Astrocyte (in vitro differentiated cells and primary cell): ENCODE data around the gene PEX11B. TPM values are rescaled to one million over a fixed set of nuclear protein-coding genes. Genes with fewer than 3 reads are reported as not detected.

Source experiments
- DNase-seq: peaks from one replicate; pipeline ENCODE4 v3.0.0-alpha.2; 2010; ENCODE audit warnings: low read depth
- FAIRE-seq: peaks from 2 replicates; lab custom pipeline; 2011; peaks lifted over from hg19 to GRCh38; lab: Jason Lieb, UNC
- H2AFZ ChIP-seq: 2 replicates; pipeline ENCODE4 v1.6.0; 2012; ENCODE audit warnings: low read depth, low read length, inconsistent platforms
- H3K27ac ChIP-seq: 2 replicates; pipeline ENCODE4 v1.5.1; 2011; ENCODE audit warnings: low read depth, low read length, inconsistent platforms
- H3K27me3 ChIP-seq: 2 replicates; pipeline ENCODE4 v1.6.0; 2011; ENCODE audit warnings: low read length, inconsistent platforms; ENCODE audit not compliant: insufficient read depth
- H3K36me3 ChIP-seq: 2 replicates; pipeline ENCODE4 v1.5.1; 2011; ENCODE audit warnings: low read length, inconsistent platforms; ENCODE audit not compliant: insufficient read depth
- H3K4me1 ChIP-seq: 2 replicates; pipeline ENCODE4 v1.5.1; 2011; ENCODE audit warnings: low read length, inconsistent platforms; ENCODE audit not compliant: insufficient read depth
- H3K4me2 ChIP-seq: 2 replicates; pipeline ENCODE4 v1.6.0; 2012; ENCODE audit warnings: low read length, inconsistent platforms
- H3K4me3 ChIP-seq: 2 replicates; pipeline ENCODE4 v1.5.1; 2011; ENCODE audit warnings: low read depth, mild to moderate bottlenecking, low read length, inconsistent platforms; ENCODE audit not compliant: insufficient read depth
- H3K79me2 ChIP-seq: 2 replicates; pipeline ENCODE4 v1.6.0; 2012; ENCODE audit warnings: mild to moderate bottlenecking, low read length, inconsistent platforms; ENCODE audit not compliant: insufficient read depth
- H3K9ac ChIP-seq: 2 replicates; pipeline ENCODE4 v1.6.0; 2012; ENCODE audit warnings: mild to moderate bottlenecking, low read length, inconsistent platforms
- H3K9me3 ChIP-seq: 2 replicates; pipeline ENCODE4 v1.5.1; 2012; ENCODE audit warnings: low read depth, mild to moderate bottlenecking, low read length, inconsistent platforms; ENCODE audit not compliant: insufficient read depth
- H4K20me1 ChIP-seq: 2 replicates; pipeline ENCODE4 v1.6.0; 2012; ENCODE audit warnings: low read length, inconsistent platforms; ENCODE audit not compliant: insufficient read depth
- H3K27ac Mint-ChIP-seq: one replicate; pipeline ENCODE4 v1.8.0; 2021; ENCODE audit warnings: mild to moderate bottlenecking, mixed read lengths; ENCODE audit not compliant: unreplicated experiment
- H3K27me3 Mint-ChIP-seq: one replicate; pipeline ENCODE4 v1.8.0; 2021; ENCODE audit warnings: low read depth, mixed read lengths; ENCODE audit not compliant: unreplicated experiment
- H3K36me3 Mint-ChIP-seq: one replicate; pipeline ENCODE4 v1.8.0; 2021; ENCODE audit warnings: low read depth, mixed read lengths; ENCODE audit not compliant: unreplicated experiment
- H3K4me1 Mint-ChIP-seq: one replicate; pipeline ENCODE4 v1.8.0; 2021; ENCODE audit warnings: low read depth, mixed read lengths; ENCODE audit not compliant: unreplicated experiment
- H3K4me3 Mint-ChIP-seq: one replicate; pipeline ENCODE4 v1.8.0; 2021; ENCODE audit warnings: mild to moderate bottlenecking, moderate library complexity, mixed read lengths; ENCODE audit not compliant: unreplicated experiment
- H3K9me3 Mint-ChIP-seq: one replicate; pipeline ENCODE4 v1.8.0; 2021; ENCODE audit warnings: mild to moderate bottlenecking, mixed read lengths; ENCODE audit not compliant: unreplicated experiment
- CTCF ChIP-seq: IDR thresholded peaks from 2 replicates; pipeline ENCODE4 v1.5.1; 2011; ENCODE audit warnings: low read depth, mild to moderate bottlenecking, inconsistent platforms, low read length, moderate library complexity; ENCODE audit not compliant: insufficient read depth
- EZH2 ChIP-seq: IDR thresholded peaks from 2 replicates; pipeline ENCODE4 v1.6.1; 2012; ENCODE audit warnings: mild to moderate bottlenecking, low read length, inconsistent platforms; ENCODE audit not compliant: insufficient read depth
- total RNA-seq: library from RNA; stranded (reverse); gene quantifications from 2 replicates; pipeline ENCODE4 v1.2.1, GENCODE V29; 2021

Gene PEX11B
- total RNA-seq, 1 donor from 2014 or later: 20.7 TPM

- Mint-ChIP-seq H3K9me3 (no peaks in the 10 kb centered on the region), H3K4me1 (peaks cover 12% of the 10 kb centered on the region), H3K27ac (no peak within 1 kb of the TSS), H3K27me3 (peaks cover 22% of the 10 kb centered on the region), H3K4me3 (peak within 1 kb of the TSS; percentile 81), H3K36me3 (peaks cover 3% of the 10 kb centered on the region)
- Histone ChIP-seq H3K9me3 (no peaks in the 10 kb centered on the region), H3K27me3 (no peaks in the 10 kb centered on the region), H2AFZ (peak within 1 kb of the TSS; percentile 91), H3K79me2 (no peaks in the 10 kb centered on the region), H3K27ac (no peak within 1 kb of the TSS), H3K36me3 (no peaks in the 10 kb centered on the region), H4K20me1 (no peaks in the 10 kb centered on the region), H3K4me2 (peak within 1 kb of the TSS; percentile 90), H3K4me1 (peaks cover 12% of the 10 kb centered on the region), H3K9ac (peak within 1 kb of the TSS; percentile 37), H3K4me3 (peak within 1 kb of the TSS; percentile 79)
- FAIRE-seq (no peak), DNase-seq (peak; percentile 12)
- TF ChIP-seq EZH2: no peak
- no peak for TF ChIP-seq CTCF
These were observed 32.7 kb downstream of the PEX11B start, which contains the start of gene ANKRD35 for GRCh38 chr1:145885738-145886287. TSS of gene ANKRD35 (minus strand) at chr1:145885866. CDS start at chr1:145885758, 108 bp downstream.

- peak; percentile 20 for DNase-seq
These were observed 33.8 kb downstream of the PEX11B start for GRCh38 chr1:145884675-145885074.

GRCh38 chr1:145879775-145880174 lies 38.7 kb downstream of the PEX11B start:
- Histone ChIP-seq H3K79me2 (no peaks in the 10 kb centered on the region), H4K20me1 (no peaks in the 10 kb centered on the region), H3K36me3 (no peaks in the 10 kb centered on the region), H3K9me3 (no peaks in the 10 kb centered on the region), H3K4me3 (no peak overlapping the region), H3K27me3 (peaks cover 6% of the 10 kb centered on the region), H2AFZ (no peak overlapping the region), H3K27ac (no peak overlapping the region), H3K9ac (no peak overlapping the region), H3K4me1 (peaks cover 5% of the 10 kb centered on the region), H3K4me2 (no peak overlapping the region)
- Mint-ChIP-seq H3K4me1 (peaks cover 12% of the 10 kb centered on the region), H3K27me3 (peaks cover 33% of the 10 kb centered on the region), H3K27ac (no peak overlapping the region), H3K4me3 (no peak overlapping the region), H3K9me3 (peaks cover 3% of the 10 kb centered on the region), H3K36me3 (no peaks in the 10 kb centered on the region)
- FAIRE-seq: no peak
- DNase-seq: no peak
- TF ChIP-seq CTCF: no peak
- TF ChIP-seq EZH2: no peak

More at GRCh38 chr1:145884675-145885074, 33.8 kb downstream of the PEX11B start:
- H3K79me2 ChIP-seq: no peaks in the 10 kb centered on the region
- no peak overlapping the region for H2AFZ ChIP-seq
- Mint-ChIP-seq H3K36me3 (no peaks in the 10 kb centered on the region), H3K27me3 (peaks cover 26% of the 10 kb centered on the region), H3K4me1 (peaks cover 14% of the 10 kb centered on the region), H3K4me3 (peak overlapping the region; percentile 80), H3K9me3 (no peaks in the 10 kb centered on the region), H3K27ac (no peak overlapping the region)
- no peak overlapping the region for H3K27ac ChIP-seq
- peak overlapping the region; percentile 90 for H3K4me2 ChIP-seq
- no peak overlapping the region for H3K4me3 ChIP-seq
- peaks cover 9% of the 10 kb centered on the region for H3K4me1 ChIP-seq
- no peaks in the 10 kb centered on the region for H4K20me1 ChIP-seq
- no peak for FAIRE-seq
- no peaks in the 10 kb centered on the region for H3K36me3 ChIP-seq
- no peak for TF ChIP-seq EZH2
- H3K27me3 ChIP-seq: peaks cover 4% of the 10 kb centered on the region
- no peaks in the 10 kb centered on the region for H3K9me3 ChIP-seq
- H3K9ac ChIP-seq: no peak overlapping the region
